Measurements from ENCODE around the gene UQCR11.

UQCR11 gene

GRCh38 chr19:1615156-1615765 is 10.0 kb upstream of the UQCR11 start:
- no peak for DNase-seq (ENCODE audit: low read depth)
- no peak overlapping the region for H3K4me3 ChIP-seq (ENCODE audit: low read depth, low read length)
- no peak for TF ChIP-seq CTCF (conservative IDR thresholded peaks at IDR 0.05; ENCODE audit: low read depth, low read length)

DNA sequence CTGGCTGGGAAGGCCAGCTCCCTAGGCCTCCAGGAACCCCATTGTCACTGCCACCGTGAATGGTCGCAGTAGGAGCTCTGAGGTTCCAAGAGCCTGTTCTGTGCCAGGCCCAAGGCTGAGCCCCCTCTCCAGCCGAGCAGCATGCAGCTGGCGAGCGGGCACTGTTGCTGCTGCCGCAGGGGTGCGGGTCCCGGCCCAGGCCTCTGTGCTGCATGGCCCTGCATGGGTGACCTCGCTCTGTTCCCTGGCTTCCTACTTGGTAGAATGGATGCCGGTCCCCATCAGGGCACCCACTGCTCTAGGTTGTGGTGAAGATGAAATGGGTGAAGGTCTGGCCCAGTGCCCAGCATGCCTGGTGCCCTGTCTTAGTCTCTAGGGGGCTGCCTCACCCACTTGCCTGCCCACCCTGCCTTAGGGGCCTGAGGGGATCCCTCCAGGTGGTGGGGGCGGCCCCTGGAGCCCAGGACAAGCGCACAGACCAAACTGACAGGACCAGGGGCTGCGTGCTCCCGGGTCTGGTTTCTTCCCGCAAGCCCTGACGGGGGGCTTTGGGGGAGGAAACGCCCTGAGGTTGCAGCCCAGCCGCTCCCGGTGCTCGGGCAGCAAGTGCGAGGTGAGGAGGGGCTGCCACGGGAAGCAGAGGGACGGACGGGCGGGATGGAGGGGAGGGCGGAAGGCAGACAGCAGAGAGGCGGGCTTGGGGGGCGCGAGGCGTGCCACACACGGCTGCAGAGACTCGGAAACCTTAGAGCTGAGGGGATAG is 8.7 kb upstream of the UQCR11 start:
- TF ChIP-seq CTCF (conservative IDR thresholded peaks at IDR 0.05; ENCODE audit: low read depth, low read length): no peak
- no peak for DNase-seq (ENCODE audit: low read depth)
- H3K4me3 ChIP-seq (ENCODE audit: low read depth, low read length): no peak overlapping the region

DNA sequence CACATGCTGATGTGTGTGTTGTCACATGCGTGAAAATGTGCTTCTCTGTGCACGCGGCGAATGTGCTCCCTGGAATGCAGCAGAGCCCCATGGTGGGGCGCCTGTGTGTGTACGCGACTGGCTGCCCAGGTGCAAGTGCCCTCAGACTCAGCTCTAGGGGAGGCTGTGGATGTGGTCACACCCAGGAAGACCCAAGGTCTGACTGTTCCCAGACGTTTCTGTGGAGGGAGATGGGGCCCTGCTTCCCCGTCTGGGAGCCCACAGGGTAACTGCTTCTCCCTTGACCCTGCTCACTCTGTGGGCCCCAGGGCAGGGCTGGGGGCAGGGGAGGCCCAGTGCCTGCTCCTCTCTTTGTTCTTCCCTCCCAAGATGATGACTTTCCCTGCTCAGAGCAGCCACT is 7.9 kb upstream of the UQCR11 start:
- DNase-seq (ENCODE audit: low read depth): no peak
- TF ChIP-seq CTCF (conservative IDR thresholded peaks at IDR 0.05; ENCODE audit: low read depth, low read length): no peak
- no peak overlapping the region for H3K4me3 ChIP-seq (ENCODE audit: low read depth, low read length)

GRCh38 chr19:1612114-1613086 is 7.1 kb upstream of the UQCR11 start:
- H3K4me3 ChIP-seq (ENCODE audit: low read depth, low read length): no peak overlapping the region

DNA sequence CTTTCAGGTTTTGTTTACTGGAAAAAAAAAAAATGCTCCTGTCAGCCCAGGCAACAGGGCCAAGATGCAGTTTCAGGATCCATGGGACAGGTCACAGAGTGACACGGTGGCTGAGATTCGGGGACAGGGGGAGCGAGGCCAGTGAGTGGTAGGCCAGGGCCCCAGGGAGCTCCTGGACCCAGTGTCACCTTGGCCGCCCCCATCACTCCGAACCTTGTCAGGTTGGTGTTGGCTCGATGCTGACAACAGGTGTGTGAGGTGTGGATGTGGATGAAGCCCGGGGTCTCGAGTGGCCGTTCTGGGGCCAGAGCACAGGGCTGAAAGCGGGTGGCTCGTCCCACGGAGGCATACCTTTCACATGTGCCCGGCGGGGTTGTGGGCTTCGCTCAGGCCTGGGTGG is 6.1 kb upstream of the UQCR11 start:
- TF ChIP-seq CTCF (conservative IDR thresholded peaks at IDR 0.05; ENCODE audit: low read depth, low read length): no peak
- H3K4me3 ChIP-seq (ENCODE audit: low read depth, low read length): no peak overlapping the region
- DNase-seq (ENCODE audit: low read depth): no peak

More at GRCh38 chr19:1612114-1613086, 7.1 kb upstream of the UQCR11 start:
- DNase-seq (ENCODE audit: low read depth): no peak
- TF ChIP-seq CTCF (conservative IDR thresholded peaks at IDR 0.05; ENCODE audit: low read depth, low read length): no peak

DNA sequence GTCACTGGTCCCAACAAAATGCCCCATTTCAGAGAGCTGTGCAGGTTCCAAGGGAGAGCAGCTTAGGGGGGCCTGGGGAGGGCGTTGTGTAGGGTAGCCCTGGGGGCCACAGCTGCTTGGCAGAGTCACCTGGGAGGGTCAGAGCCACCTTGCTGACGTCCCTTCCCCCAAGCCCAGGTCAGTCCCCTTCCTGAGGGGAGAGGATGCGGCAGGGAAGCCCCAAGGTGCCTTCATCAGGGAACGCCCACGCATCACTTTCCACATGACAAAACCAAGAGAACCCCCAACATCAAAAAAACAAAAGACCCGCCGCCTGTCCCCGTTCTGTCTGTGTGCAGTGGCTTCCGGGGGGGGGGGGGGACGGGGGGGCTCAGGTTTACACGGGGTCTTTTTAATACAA is 5.3 kb upstream of the UQCR11 start:
- TF ChIP-seq CTCF (conservative IDR thresholded peaks at IDR 0.05; ENCODE audit: low read depth, low read length): no peak
- H3K4me3 ChIP-seq (ENCODE audit: low read depth, low read length): no peak overlapping the region
- no peak for DNase-seq (ENCODE audit: low read depth)

Measured in choroid plexus epithelial cell (primary cell).